Endothelial cell of umbilical vein (primary cell): Measurements from ENCODE around the gene RPS29. TPM values are rescaled to one million over a fixed set of nuclear protein-coding genes. Genes with fewer than 3 reads are reported as not detected.

ENCODE experiments used
- BruUV-seq: library from RNA; stranded (reverse); fragments of 400-500 nt; replicated peaks from 2 replicates; lab custom pipeline; 2021; lab: Mats Ljungman, UMichigan
- CTCF ChIA-PET: fragments of 300-600, 350-600 bp; sonication (Branson Sonifier 250); formaldehyde crosslinking; loops from one replicate; lab custom pipeline; 2021; ENCODE audit warnings: antibody characterized with exemption, inconsistent platforms; lab: Charles Lee
- POLR2A ChIA-PET: fragments of 300-600, 350-600 bp; sonication (Branson Sonifier 250); formaldehyde crosslinking; loops from one replicate; lab custom pipeline; 2021; ENCODE audit warnings: antibody characterized with exemption, inconsistent platforms; lab: Charles Lee
- DNase-seq: peaks from one replicate; pipeline ENCODE4 v3.0.0-alpha.2; 2011; ENCODE audit warnings: low read depth, low spot score
- FAIRE-seq: peaks from 2 replicates; lab custom pipeline; 2011; peaks lifted over from hg19 to GRCh38; lab: Jason Lieb, UNC
- H2AFZ ChIP-seq: 2 replicates; pipeline ENCODE4 v1.6.0; 2012; ENCODE audit warnings: low read depth, low read length, control low read depth, inconsistent platforms
- H3K27ac ChIP-seq: 2 replicates; pipeline ENCODE4 v1.5.1; 2011; ENCODE audit warnings: low read depth, mild to moderate bottlenecking, control low read depth, low read length, moderate library complexity; ENCODE audit not compliant: insufficient read depth
- H3K27me3 ChIP-seq, 2 experiments: 2 replicates each; pipeline versions ENCODE4 v1.6.0 to v1.6.1; 2011; ENCODE audit warnings: low read length in 2 of 2, mixed read lengths in 1 of 2; ENCODE audit not compliant: control insufficient read depth in 2 of 2, insufficient read depth in 2 of 2
- H3K36me3 ChIP-seq, 2 experiments: 2 replicates in 1 of 2; 3 replicates in 1 of 2; pipeline ENCODE4 v1.5.1; 2011; ENCODE audit warnings: low read length in 2 of 2, mild to moderate bottlenecking in 1 of 2, moderate library complexity in 1 of 2; ENCODE audit not compliant: control insufficient read depth in 2 of 2, insufficient read depth in 2 of 2; ENCODE audit errors: extremely low read depth in 1 of 2
- H3K4me1 ChIP-seq: 3 replicates; pipeline ENCODE4 v1.5.1; 2011; ENCODE audit warnings: mild to moderate bottlenecking, low read length; ENCODE audit not compliant: control insufficient read depth, insufficient read depth; ENCODE audit errors: extremely low read depth
- H3K4me2 ChIP-seq: 2 replicates; pipeline ENCODE4 v1.6.1; 2011; ENCODE audit warnings: low read length, control low read depth, mixed read lengths; ENCODE audit not compliant: insufficient read depth
- H3K4me3 ChIP-seq, 3 experiments: fragments of 200-600 bp in 1 of 3; sonication (generic), shearing (Covaris generic) in 1 of 3; replicated peaks in 1 of 3; 2 replicates each; pipeline ENCODE4 v1.5.1; 2011 to 2016; ENCODE audit warnings: control low read depth in 3 of 3, low read length in 3 of 3, mild to moderate bottlenecking in 2 of 3, inconsistent platforms in 1 of 3, low read depth in 1 of 3, moderate library complexity in 1 of 3; ENCODE audit not compliant: insufficient read depth in 1 of 3
- H3K79me2 ChIP-seq: 2 replicates; pipeline ENCODE4 v1.6.0; 2012; ENCODE audit warnings: low read length, inconsistent platforms; ENCODE audit not compliant: control insufficient read depth, insufficient read depth
- H3K9ac ChIP-seq: replicated peaks from 2 replicates; pipeline ENCODE3; 2011; ENCODE audit warnings: low read length, control low read depth; ENCODE audit not compliant: insufficient read depth; ENCODE audit errors: extremely low read depth
- H3K9me1 ChIP-seq: replicated peaks from 3 replicates; pipeline ENCODE4 v1.6.0; 2011; ENCODE audit warnings: mild to moderate bottlenecking, low read length; ENCODE audit not compliant: control insufficient read depth, insufficient read depth; ENCODE audit errors: extremely low read depth
- H3K9me3 ChIP-seq: replicated peaks from 2 replicates; pipeline ENCODE4 v1.5.1; 2012; ENCODE audit warnings: low read length, inconsistent platforms; ENCODE audit not compliant: control insufficient read depth, insufficient read depth
- H4K20me1 ChIP-seq: replicated peaks from 2 replicates; pipeline ENCODE3; 2011; ENCODE audit warnings: mild to moderate bottlenecking, low read length; ENCODE audit not compliant: control insufficient read depth, insufficient read depth; ENCODE audit errors: extremely low read depth
- EZH2 ChIP-seq: IDR thresholded peaks from 2 replicates; pipeline ENCODE4 v1.6.1; 2012; ENCODE audit warnings: borderline replicate concordance, low read depth, mild to moderate bottlenecking, moderate library complexity, low read length, inconsistent platforms; ENCODE audit not compliant: severe bottlenecking
- GATA2 ChIP-seq: IDR thresholded peaks from 2 replicates; pipeline ENCODE4 v1.7.0; 2011; ENCODE audit warnings: low read depth, mild to moderate bottlenecking, moderate library complexity, mixed read lengths, low read length; ENCODE audit not compliant: insufficient read length, insufficient read depth
- JUN ChIP-seq: IDR thresholded peaks from 2 replicates; pipeline ENCODE4 v1.6.1; 2011; ENCODE audit warnings: borderline replicate concordance, low read depth; ENCODE audit not compliant: insufficient read length, insufficient read depth
- MYC ChIP-seq: IDR thresholded peaks from one replicate; pipeline ENCODE4 v1.6.1; 2011; ENCODE audit warnings: mild to moderate bottlenecking, low read depth, low read length
- POLR2A ChIP-seq: IDR thresholded peaks from 2 replicates; pipeline ENCODE4 v1.6.1; 2012; ENCODE audit warnings: low read depth, mild to moderate bottlenecking, control low read depth, low read length
- POLR2AphosphoS5 ChIP-seq: IDR thresholded peaks from 2 replicates; pipeline ENCODE4 v1.6.1; 2012; ENCODE audit warnings: low read depth, mild to moderate bottlenecking, control low read depth, low read length, moderate library complexity; ENCODE audit not compliant: insufficient read depth
- dilution Hi-C: fragments of 300-500 bp; cut with MboI; formaldehyde crosslinking; loops from one replicate; pipeline ENCODE4 v1.15.0; 2019; ENCODE audit warnings: low sequenced_read_pairs; ENCODE audit not compliant: extremely low pct_ligation_motif_present
- intact Hi-C: fragments of 100-400 bp; cut with micrococcal nuclease; formaldehyde crosslinking; loops from one replicate; pipeline ENCODE4 v1.10.0; 2022
- polyA plus RNA-seq, 4 experiments: library from polyadenylated mRNA; depleted of rRNA in 3 of 4; stranded (reverse) in 3 of 4; unstranded in 1 of 4; fragments of >200 nt; gene quantifications; 2 replicates each; pipeline versions ENCODE4 v1.2.1 to v1.2.3, GENCODE V29; 2011 to 2012; ENCODE audit warnings: missing spikeins in 1 of 4
- total RNA-seq: library from RNA; stranded (reverse); gene quantifications from 2 replicates; pipeline ENCODE4 v1.2.3, GENCODE V29; 2021
- TF ChIP-seq, protein P1 (sequence below), 2 donors: IDR thresholded peaks; 1 replicate in 1 of 2; 2 replicates in 1 of 2; pipeline ENCODE4 v1.5.1; 2011; ENCODE audit warnings: low read length in 2 of 2, mild to moderate bottlenecking in 2 of 2, moderate library complexity in 2 of 2, control low read depth in 1 of 2, inconsistent platforms in 1 of 2, low read depth in 1 of 2; ENCODE audit not compliant: insufficient read depth in 1 of 2; ENCODE audit errors: extremely low read depth in 1 of 2

RPS29 gene
- total and polyA plus RNA-seq, 2 donors (not counting 3 experiments of a cell fraction or from before 2014, with no cell fraction given): 1,408 to 14,040 TPM

DNA sequence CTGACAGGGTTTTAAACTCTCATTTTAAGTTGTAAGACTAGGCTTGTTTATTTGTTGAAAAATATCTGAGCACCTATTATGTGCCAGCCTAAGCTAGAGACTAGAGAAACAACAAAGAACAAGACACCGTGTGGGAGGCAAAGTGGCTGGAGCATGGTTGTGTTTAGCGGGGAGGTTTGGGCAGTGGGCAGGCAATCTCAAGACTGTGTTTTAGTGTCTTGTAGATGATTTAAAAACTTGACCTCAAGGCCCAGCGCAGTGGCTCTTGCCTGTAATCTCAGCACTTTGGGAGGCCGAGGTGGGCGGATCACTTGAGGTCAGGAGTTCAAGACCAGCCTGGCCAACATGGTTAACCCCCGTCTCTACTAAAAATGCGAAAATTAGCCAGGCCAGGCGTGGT is 26.5 kb upstream of the RPS29 start:
- ChIA-PET CTCF (interaction anchor here (1.4 kb wide), 1 partner anchor 21 kb away, joined by 3 read pairs; no protein-coding TSS in a partner anchor), POLR2A (interaction anchor here (1.5 kb wide), 1 partner anchor 8 kb away, joined by 4 read pairs; the partner anchor contains the start of genes MGAT2 and RPL36AL)
- Histone ChIP-seq H3K36me3 (peaks cover 0 to 5% of the 10 kb centered on the region in 2 experiments), H2AFZ (no peak overlapping the region), H3K27me3 (no peaks in the 10 kb centered on the region), H3K4me1 (no peaks in the 10 kb centered on the region), H4K20me1 (no peaks in the 10 kb centered on the region), H3K27ac (no peak overlapping the region), H3K4me3 (no peak overlapping the region), H3K79me2 (peaks cover 27% of the 10 kb centered on the region), H3K9ac (no peak overlapping the region), H3K9me1 (peaks cover 2% of the 10 kb centered on the region), H3K9me3 (no peaks in the 10 kb centered on the region), H3K4me2 (no peak overlapping the region)
- dilution Hi-C loops: no loop called here
- no TSS peak for BruUV-seq
- intact Hi-C loops: no loop called here
- TF ChIP-seq, protein P1, sequence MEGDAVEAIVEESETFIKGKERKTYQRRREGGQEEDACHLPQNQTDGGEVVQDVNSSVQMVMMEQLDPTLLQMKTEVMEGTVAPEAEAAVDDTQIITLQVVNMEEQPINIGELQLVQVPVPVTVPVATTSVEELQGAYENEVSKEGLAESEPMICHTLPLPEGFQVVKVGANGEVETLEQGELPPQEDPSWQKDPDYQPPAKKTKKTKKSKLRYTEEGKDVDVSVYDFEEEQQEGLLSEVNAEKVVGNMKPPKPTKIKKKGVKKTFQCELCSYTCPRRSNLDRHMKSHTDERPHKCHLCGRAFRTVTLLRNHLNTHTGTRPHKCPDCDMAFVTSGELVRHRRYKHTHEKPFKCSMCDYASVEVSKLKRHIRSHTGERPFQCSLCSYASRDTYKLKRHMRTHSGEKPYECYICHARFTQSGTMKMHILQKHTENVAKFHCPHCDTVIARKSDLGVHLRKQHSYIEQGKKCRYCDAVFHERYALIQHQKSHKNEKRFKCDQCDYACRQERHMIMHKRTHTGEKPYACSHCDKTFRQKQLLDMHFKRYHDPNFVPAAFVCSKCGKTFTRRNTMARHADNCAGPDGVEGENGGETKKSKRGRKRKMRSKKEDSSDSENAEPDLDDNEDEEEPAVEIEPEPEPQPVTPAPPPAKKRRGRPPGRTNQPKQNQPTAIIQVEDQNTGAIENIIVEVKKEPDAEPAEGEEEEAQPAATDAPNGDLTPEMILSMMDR (IDR thresholded peaks at IDR 0.05; ENCODE audit: extremely low read depth in 1 of 2, insufficient read depth in 1 of 2, low read depth in 1 of 2, low read length in 2 of 2): no peak
- TF ChIP-seq JUN (no peak), POLR2A (no peak), MYC (no peak), EZH2 (no peak), GATA2 (no peak), POLR2AphosphoS5 (no peak)
- no peak for FAIRE-seq
- no peak for DNase-seq
